Measurements from ENCODE around the gene LPCAT3.

Gene LPCAT3

GRCh38 chr12:6952121-6952862 is 66.0 kb downstream of the LPCAT3 start:
- DNase-seq (ENCODE audit: low read depth), result no peak

GRCh38 chr12:6951551-6952120 is 66.6 kb downstream of the LPCAT3 start:
- no peak for DNase-seq (ENCODE audit: low read depth)

DNA sequence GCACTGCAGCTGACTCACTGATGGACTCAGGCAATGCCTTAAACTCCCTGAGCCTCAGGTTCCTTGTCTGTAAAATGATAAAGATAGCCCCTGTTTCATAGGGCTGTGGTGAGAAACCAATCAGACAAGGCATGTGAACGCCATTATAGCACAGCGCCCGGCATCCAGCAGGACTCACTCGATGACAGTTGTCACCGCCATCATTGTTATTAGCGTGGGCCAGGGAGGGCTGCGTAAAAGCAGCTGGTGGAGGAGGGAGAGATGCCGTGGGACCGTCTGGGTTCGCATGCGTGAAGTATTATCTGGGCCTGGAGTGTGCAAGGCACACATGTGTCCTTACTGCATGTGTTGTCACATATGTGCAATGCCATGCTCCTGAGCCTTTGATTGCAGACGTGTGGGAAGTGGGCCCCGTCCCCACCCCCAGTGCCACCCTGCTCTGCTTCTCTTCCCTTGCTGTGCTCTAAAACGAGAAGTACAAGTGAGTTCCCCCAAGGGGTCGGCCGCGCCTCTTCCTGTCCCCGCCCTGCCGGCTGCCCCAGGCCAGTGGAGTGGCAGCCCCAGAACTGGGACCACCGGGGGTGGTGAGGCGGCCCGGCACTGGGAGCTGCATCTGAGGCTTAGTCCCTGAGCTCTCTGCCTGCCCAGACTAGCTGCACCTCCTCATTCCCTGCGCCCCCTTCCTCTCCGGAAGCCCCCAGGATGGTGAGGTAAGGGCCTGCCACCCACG is 67.3 kb downstream of the LPCAT3 start, which contains the start of gene PTPN6:
Gene PTPN6 (plus strand): TSS at position 546 of the 730 bp plus-strand sequence. CDS start 157 bp downstream, at position 703.
- DNase-seq (ENCODE audit: low read depth), result no peak

DNA sequence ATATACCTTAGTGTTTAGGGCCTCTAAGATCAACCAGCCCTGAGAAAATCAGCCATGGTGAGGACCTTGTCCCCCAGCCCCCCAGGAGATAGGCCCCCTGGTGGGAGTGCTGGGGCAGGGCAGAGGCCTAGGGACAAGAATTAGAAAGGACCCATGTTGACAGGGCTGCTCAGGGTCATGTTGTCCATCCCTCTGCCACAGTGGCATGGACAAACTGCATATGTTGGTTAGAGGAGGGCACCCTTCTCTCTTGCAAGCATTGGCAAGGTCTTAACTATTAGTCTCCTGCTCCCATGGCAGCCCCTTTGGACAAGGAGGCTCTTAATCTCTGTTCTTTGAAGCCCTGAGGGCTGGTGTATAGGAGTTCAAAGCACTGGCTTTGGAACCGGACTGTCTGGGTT is 67.9 kb downstream of the LPCAT3 start:
- no peak for DNase-seq (ENCODE audit: low read depth)

GRCh38 chr12:6948873-6949594 is 69.2 kb downstream of the LPCAT3 start:
- no peak for DNase-seq (ENCODE audit: low read depth)

DNA sequence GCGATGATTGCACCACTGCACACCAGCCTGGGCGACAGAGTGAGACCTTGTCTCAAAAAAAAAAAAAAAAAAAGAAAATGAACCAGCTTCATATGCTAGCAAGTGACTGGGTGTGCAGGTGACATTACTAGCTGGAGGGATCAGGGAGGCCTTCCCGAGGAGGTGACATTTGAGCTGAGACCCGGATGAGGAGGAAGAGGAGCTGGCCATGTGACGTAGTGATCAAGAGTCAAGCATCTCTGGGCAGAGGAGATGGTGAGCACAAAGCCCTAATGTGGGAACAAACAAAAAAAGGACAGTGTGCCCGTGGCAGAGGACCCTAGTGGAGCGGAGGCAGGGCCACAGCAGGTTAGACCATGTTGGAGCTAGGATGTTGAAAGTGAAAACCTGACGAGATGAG is 70.7 kb downstream of the LPCAT3 start:
- no peak for DNase-seq (ENCODE audit: low read depth)

DNA sequence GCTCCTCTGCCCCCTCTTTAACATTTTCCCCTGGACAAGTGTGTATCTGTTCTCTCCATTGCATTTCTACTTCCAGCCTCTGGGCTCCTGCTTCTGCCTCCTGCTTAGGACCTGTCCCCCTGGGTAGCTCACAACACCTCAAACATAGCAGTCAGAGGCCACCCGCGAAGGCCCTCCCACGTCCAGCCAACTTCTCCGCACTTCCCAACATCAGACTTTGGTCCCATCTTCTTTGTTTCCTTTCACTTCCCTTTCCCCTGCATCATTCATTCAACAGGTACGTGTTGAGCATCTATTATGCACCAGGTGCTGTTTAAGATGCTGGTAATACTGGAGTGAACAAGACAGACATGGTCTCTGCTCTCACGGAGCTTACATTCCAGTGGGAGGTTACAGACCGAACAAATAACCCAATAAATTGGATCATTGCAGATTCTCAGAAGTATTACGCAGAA is 71.3 kb downstream of the LPCAT3 start:
- no peak for DNase-seq (ENCODE audit: low read depth)

- DNase-seq (ENCODE audit: low read depth), result no peak
Observed at GRCh38 chr12:6946033-6946919, 72.0 kb downstream of the LPCAT3 start.

DNA sequence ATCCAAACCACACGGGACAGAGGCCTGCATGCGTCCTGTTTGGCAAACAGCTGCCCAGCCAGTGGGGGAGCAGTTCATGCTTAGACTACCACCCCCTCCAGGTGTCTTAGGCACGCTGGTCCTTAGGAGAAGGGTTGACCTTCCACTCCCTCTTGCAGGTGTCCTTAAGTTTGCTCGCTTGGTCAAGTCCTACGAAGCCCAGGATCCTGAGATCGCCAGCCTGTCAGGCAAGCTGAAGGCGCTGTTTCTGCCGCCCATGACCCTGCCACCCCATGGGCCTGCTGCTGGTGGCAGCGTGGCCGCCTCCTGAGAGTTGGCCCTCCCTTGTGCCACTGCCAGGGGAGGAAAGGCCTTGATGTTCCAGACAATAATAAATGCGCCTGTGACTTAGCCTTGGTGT is 72.7 kb downstream of the LPCAT3 start:
- no peak for DNase-seq (ENCODE audit: low read depth)

DNA sequence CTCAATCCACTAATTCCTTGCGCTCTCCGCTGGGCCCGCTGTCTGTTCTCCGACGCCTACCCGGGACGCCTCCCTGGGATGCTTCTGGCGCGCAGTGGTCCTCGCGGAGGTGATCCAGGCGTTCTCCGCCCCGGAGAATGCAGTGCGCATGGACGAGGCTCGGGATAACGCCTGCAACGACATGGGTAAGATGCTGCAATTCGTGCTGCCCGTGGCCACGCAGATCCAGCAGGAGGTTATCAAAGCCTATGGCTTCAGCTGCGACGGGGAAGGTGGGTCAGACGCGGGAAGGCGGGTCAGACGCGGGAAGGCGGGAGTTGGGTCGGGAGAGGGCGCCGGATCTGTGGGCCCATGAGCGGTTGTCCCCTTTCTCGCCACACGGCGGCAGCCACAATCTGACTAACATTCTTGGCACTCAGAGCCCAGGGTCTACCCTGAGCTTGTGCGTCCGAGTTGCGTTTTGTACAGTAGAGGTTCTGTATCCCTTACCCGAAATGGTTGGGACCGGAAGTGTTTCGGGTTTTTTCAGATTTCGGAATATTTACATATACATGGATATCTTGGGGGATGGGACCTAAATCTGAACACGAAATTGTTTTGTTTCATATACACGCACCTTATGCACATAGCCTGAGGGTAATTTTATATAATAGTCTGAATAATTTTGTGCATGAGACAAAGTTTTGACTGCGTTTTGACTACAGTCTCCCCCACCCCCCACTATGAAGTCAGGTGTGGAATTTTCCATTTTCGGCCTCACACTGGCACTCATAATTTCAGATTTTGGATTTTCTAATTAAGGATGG is 73.7 kb downstream of the LPCAT3 start:
- DNase-seq (ENCODE audit: low read depth), result peak; percentile 98

DNA sequence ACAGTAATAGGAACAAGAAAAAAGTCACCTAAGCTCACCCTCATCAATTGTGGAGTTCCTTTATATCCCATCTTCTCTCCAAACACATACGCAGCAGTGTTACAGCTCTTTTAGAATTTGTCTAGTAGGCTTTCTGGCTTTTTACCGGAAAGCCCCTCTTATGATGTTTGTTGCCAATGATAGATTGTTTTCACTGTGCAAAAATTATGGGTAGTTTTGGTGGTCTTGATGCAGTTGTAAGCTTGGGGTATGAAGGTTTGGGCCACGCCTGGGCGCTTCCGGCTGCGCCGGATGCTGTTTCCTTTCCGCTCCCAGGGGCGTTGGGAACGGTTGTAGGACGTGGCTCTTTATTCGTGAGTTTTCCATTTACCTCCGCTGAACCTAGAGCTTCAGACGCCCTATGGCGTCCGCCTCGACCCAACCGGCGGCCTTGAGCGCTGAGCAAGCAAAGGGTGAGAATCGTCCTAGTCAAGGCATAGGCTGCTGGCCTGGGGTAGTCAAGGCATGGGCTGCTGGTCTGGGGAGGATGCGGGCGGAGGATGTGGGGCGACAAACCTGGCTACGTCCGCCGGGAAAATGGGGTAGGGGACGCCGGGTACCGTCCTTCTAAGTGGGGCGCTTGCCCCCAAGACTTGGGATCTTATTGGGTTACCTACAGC is 74.4 kb downstream of the LPCAT3 start, which contains the start of the genes C12orf57 and RNU7-1:
Gene C12orf57 (plus strand): TSS at position 301 of the 659 bp plus-strand sequence. CDS start 100 bp downstream, at position 401.
Gene RNU7-1 (plus strand): TSS at position 95 of the 659 bp plus-strand sequence.
- DNase-seq (ENCODE audit: low read depth), result no peak

GRCh38 chr12:6943389-6943721 is 74.9 kb downstream of the LPCAT3 start:
- peak; percentile 95 for DNase-seq (ENCODE audit: low read depth)

GRCh38 chr12:6942331-6942665 is 76.0 kb downstream of the LPCAT3 start:
- DNase-seq (ENCODE audit: low read depth), result no peak

DNA sequence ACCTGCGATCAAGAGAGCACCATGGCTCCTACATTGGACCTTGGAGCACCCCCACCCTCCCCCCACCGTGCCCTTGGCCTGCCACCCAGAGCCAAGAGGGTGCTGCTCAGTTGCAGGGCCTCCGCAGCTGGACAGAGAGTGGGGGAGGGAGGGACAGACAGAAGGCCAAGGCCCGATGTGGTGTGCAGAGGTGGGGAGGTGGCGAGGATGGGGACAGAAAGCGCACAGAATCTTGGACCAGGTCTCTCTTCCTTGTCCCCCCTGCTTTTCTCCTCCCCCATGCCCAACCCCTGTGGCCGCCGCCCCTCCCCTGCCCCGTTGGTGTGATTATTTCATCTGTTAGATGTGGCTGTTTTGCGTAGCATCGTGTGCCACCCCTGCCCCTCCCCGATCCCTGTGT is 76.5 kb downstream of the LPCAT3 start:
- no peak for DNase-seq (ENCODE audit: low read depth)

DNA sequence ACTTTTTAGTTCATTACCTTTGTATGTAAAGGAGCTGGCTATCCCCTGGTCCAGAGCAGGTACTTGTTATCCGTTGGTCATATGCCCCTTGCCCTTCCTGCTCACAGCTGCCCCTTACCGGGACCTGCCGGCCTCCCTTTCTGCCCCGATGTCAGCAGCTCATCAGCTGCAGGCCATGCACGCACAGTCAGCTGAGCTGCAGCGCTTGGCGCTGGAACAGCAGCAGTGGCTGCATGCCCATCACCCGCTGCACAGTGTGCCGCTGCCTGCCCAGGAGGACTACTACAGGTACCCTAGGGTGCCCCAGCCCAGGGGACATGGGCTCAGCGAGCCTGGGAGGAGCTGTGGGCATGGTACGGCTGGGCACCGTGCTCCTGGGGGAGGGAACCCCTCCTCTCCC is 77.0 kb downstream of the LPCAT3 start:
- DNase-seq (ENCODE audit: low read depth), result no peak

- no peak for DNase-seq (ENCODE audit: low read depth)
Observed at GRCh38 chr12:6939191-6939540, 79.1 kb downstream of the LPCAT3 start.

GRCh38 chr12:6938353-6939190 is 79.7 kb downstream of the LPCAT3 start:
- no peak for DNase-seq (ENCODE audit: low read depth)

GRCh38 chr12:6937481-6938352 is 80.6 kb downstream of the LPCAT3 start:
- DNase-seq (ENCODE audit: low read depth), result peak; percentile 97

Data from ELR (cell line).